Ovary (tissue), 9 donors: ENCODE results near the gene RAD50. TPM values are rescaled to one million over a fixed set of nuclear protein-coding genes. Genes with fewer than 3 reads are reported as not detected.

Experiments
- DNase-seq, 5 donors: peaks; one replicate each; pipeline ENCODE4 v3.0.0-alpha.2; 2019 to 2020
- H3K27ac ChIP-seq, 2 donors: fragments of 200-600 bp; one replicate each; pipeline versions ENCODE4 v1.5.1 to v1.8.0; 2019 to 2022
- H3K27me3 ChIP-seq: fragments of 200-600 bp; one replicate; pipeline ENCODE4 v1.8.0; 2022
- H3K36me3 ChIP-seq: fragments of 200-600 bp; sonication (generic); one replicate; pipeline ENCODE4 v1.5.1; 2019
- H3K4me1 ChIP-seq: one replicate; pipeline ENCODE4 v1.8.1; 2013; ENCODE audit warnings: mild to moderate bottlenecking, moderate library complexity; ENCODE audit not compliant: insufficient read depth
- H3K4me3 ChIP-seq: fragments of 200-600 bp; sonication (generic); one replicate; pipeline ENCODE4 v1.5.1; 2017
- H3K9me3 ChIP-seq, 2 donors: fragments of 200-600 bp in 1 of 2; sonication (generic) in 1 of 2; one replicate each; pipeline versions ENCODE4 v1.5.1 to v1.8.1; 2013 to 2019; ENCODE audit warnings: mild to moderate bottlenecking in 1 of 2, moderate library complexity in 1 of 2
- CTCF ChIP-seq, 3 donors: fragments of 450-650 bp in 2 of 3; fragments of 200-600 bp in 1 of 3; IDR thresholded peaks; one replicate each; pipeline versions ENCODE4 v1.5.1 to v1.8.0; 2016 to 2022; ENCODE audit warnings: antibody characterized with exemption in 3 of 3, mild to moderate bottlenecking in 1 of 3
- EP300 ChIP-seq: sonication (generic); formaldehyde crosslinking; IDR thresholded peaks from one replicate; pipeline ENCODE4 v1.6.1; 2017; ENCODE audit warnings: antibody characterized with exemption
- POLR2A ChIP-seq: fragments of 450-650 bp; IDR thresholded peaks from one replicate; pipeline ENCODE4 v1.6.1; 2017; ENCODE audit warnings: antibody characterized with exemption, mild to moderate bottlenecking, moderate library complexity
- WGBS, 3 donors: extraction: QIAGEN DNeasy Blood & Tissue Kit in 1 of 3; methylation state at CpG; one replicate each; pipeline versions ENCODE4 v1.1.5 to v1.1.7; 2013 to 2017; 5-methylcytosine and 5-hydroxymethylcytosine counted together
- intact Hi-C, 4 donors: fragments of 100-400 bp; cut with DNase I; formaldehyde crosslinking; loops; one replicate each; pipeline versions ENCODE4 v1.11.0 to v1.15.1; 2022 to 2023
- polyA plus RNA-seq, 2 donors: library from polyadenylated mRNA; stranded (reverse); fragments of 200-250 nt in 1 of 2; fragments of 350-450 nt in 1 of 2; fragmentation: Illumina TruSeq in 1 of 2; extraction: RNeasy Lipid Tissue Mini Kit (QIAGEN cat#74804) in 1 of 2; gene quantifications; one replicate each; pipeline ENCODE4 v1.2.3, GENCODE V29; 2013 to 2014
- total RNA-seq, 7 donors: library from RNA; depleted of rRNA in 2 of 7; stranded (reverse); fragments of >200 nt in 2 of 7; fragmentation: NEBNext Ultra II Directional in 3 of 7; extraction: Animal tissue kit (Norgen Biotek cat#: 25700) in 3 of 7; gene quantifications; one replicate each; pipeline versions ENCODE4 v1.1.0 to v1.2.4, GENCODE V29; 2016 to 2023
- donor health status: DM: no; HTN: no; CAD: no; lungs with moderate emphysema.
- donor health status: DM: no; HTN: no; CAD: no.
- donor health status: Bipolar disorder and iron deficiency.
- donor health status: DM: yes; HTN: yes; CAD: no.
- donor health status: DM: no; HTN: no; CAD: no.
- donor health status: DM: yes; HTN: yes; CAD: no.

RAD50 gene
- total and polyA plus RNA-seq, 9 donors, result 9.4 to 41.5 (median 28.1) TPM

DNA sequence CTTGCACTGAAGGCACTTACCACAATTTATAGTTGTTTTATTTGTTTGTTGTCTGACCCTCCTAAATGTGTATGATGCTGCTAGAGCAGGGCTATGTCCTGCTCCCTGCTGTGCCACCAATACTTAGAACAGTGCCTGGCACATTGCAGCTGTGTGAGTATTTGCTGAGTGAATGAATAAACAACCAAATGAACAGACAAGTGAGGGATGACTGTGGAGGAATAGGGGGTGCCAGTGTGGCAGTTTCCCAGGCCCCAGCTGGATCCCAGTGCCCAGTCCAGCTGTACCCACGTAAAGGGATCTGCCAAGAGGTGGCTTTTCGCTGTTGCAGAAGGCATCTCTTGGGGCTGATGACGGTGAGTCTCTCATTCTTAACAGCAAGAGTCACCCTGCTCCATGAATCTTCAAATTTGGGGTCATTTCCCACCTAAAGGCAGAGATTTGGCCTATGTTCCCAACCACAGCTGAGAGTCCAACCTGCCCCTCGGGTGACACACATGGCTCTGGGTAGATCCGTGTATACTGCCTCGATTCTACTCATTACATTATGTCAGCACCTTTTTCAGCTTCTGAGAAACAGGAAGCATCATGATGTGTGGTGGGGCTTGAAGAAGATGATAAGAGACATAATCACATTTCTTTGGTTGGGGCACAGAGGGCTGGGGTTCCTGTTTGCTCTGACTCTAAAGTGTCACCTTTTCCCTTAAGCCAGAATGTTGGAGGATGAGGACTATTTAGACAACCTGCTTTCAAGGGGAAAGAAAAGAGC is 27.7 kb upstream of the RAD50 start:
- DNase-seq, result no peak
- H3K4me3 ChIP-seq, result no peak overlapping the region
- H3K27ac ChIP-seq, result no peak overlapping the region
- intact Hi-C loops, result no loop called here
- H3K4me1 ChIP-seq, result no peaks in the 10 kb centered on the region
- no peak for TF ChIP-seq POLR2A
- TF ChIP-seq EP300, result no peak
- TF ChIP-seq CTCF (IDR thresholded peaks at IDR 0.05), result no peak
- no peaks in the 10 kb centered on the region for H3K27me3 ChIP-seq
- WGBS, 3 donors, result 85 to 89% (median 89%) methylated on average over 6 of the region's 6 CpGs
- no peaks in the 10 kb centered on the region for H3K36me3 ChIP-seq
- no peaks in the 10 kb centered on the region for H3K9me3 ChIP-seq

- H3K9me3 ChIP-seq, result no peaks in the 10 kb centered on the region
- intact Hi-C loops, result no loop called here
- no peak overlapping the region for H3K27ac ChIP-seq
- DNase-seq, result no peak
- no peaks in the 10 kb centered on the region for H3K36me3 ChIP-seq
- no peak overlapping the region for H3K4me3 ChIP-seq
- H3K4me1 ChIP-seq, result no peaks in the 10 kb centered on the region
- TF ChIP-seq POLR2A, result no peak
- TF ChIP-seq EP300, result no peak
- TF ChIP-seq CTCF (IDR thresholded peaks at IDR 0.05), result no peak
- WGBS, 3 donors, result 67 to 77% (median 72%) methylated on average over 4 of the region's 4 CpGs
- no peaks in the 10 kb centered on the region for H3K27me3 ChIP-seq
Measured at GRCh38 chr5:132530946-132531345, 25.8 kb upstream of the RAD50 start.

DNA sequence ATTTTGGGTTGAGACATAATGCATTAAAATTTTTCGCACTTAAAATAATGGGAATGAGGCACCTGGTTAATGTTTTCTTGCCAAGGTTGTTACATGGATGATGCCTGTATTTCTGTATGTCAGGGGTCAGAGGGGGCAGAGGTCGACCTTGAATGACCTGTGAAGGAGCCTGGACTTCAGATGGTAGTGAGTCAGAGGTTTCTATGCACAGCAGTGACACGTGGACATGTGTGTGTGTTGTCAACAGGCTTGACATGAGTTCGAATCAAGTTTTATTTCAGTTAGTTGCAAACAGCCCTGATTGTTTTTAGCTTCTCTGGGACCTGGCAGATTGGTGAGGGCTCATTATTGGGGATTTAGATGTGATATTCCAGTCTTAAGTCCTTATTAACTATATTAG is 17.1 kb upstream of the RAD50 start:
- no peak for TF ChIP-seq CTCF (IDR thresholded peaks at IDR 0.05)
- TF ChIP-seq POLR2A, result no peak
- no peak for TF ChIP-seq EP300
- Histone ChIP-seq H3K36me3 (no peaks in the 10 kb centered on the region), H3K27me3 (no peaks in the 10 kb centered on the region), H3K4me1 (no peaks in the 10 kb centered on the region), H3K27ac (no peak overlapping the region), H3K9me3 (no peaks in the 10 kb centered on the region), H3K4me3 (no peak overlapping the region)
- whole genome bisulfite sequencing, 3 donors, result 75% methylated on average over 4 of the region's 4 CpGs
- no peak for DNase-seq
- intact Hi-C loops, result no loop called here

- intact Hi-C loops, result no loop called here
Measured at GRCh38 chr5:132540149-132540548, 16.6 kb upstream of the RAD50 start.

More at GRCh38 chr5:132540149-132540548, 16.6 kb upstream of the RAD50 start:
- H3K27ac ChIP-seq, result no peak overlapping the region
- H3K27me3 ChIP-seq, result no peaks in the 10 kb centered on the region
- H3K9me3 ChIP-seq, result no peaks in the 10 kb centered on the region
- H3K36me3 ChIP-seq, result no peaks in the 10 kb centered on the region
- no peak for DNase-seq
- TF ChIP-seq CTCF (IDR thresholded peaks at IDR 0.05), result no peak
- TF ChIP-seq EP300, result no peak
- TF ChIP-seq POLR2A, result no peak
- H3K4me1 ChIP-seq, result no peaks in the 10 kb centered on the region
- whole genome bisulfite sequencing, 3 donors, result 76 to 84% (median 81%) methylated on average over 5 of the region's 5 CpGs
- no peak overlapping the region for H3K4me3 ChIP-seq
